G401 (cell line): ENCODE data around the gene KRTAP10-5. TPM values are rescaled to one million over a fixed set of nuclear protein-coding genes. Genes with fewer than 3 reads are reported as not detected.

Experiments used
- DNase-seq: peaks from one replicate; pipeline ENCODE4 v3.0.0-alpha.2; 2015; ENCODE audit warnings: low spot score
- in situ Hi-C: cut with HindIII; loops from 2 replicates; pipeline ENCODE4 v1.10.0; 2016; ENCODE audit warnings: low sequenced_read_pairs, mixed read lengths
- total RNA-seq: library from RNA; depleted of rRNA; stranded (reverse); fragments of >200 nt; shearing (Covaris generic); gene quantifications from 2 replicates; pipeline ENCODE4 v1.2.3, GENCODE V29; 2014; rRNA removed

Gene KRTAP10-5
- total RNA-seq, 1 experiment from 2014 or later = not detected

- in situ Hi-C loops = no loop called here
- no peak for DNase-seq
Measured at GRCh38 chr21:44537930-44538911, 42.2 kb downstream of the KRTAP10-5 start.

GRCh38 chr21:44535963-44536362 lies 44.4 kb downstream of the KRTAP10-5 start:
- DNase-seq = no peak
- in situ Hi-C loops = no loop called here

- in situ Hi-C loops = no loop called here
- DNase-seq = no peak
Measured at GRCh38 chr21:44534688-44535087, 45.7 kb downstream of the KRTAP10-5 start.

- in situ Hi-C loops = no loop called here
- DNase-seq = no peak
Measured at GRCh38 chr21:44533891-44534627, 46.3 kb downstream of the KRTAP10-5 start.

GRCh38 chr21:44533121-44533890 lies 47.1 kb downstream of the KRTAP10-5 start:
- in situ Hi-C loops = no loop called here
- no peak for DNase-seq

- DNase-seq = no peak
- in situ Hi-C loops = no loop called here
Measured at GRCh38 chr21:44532712-44533111, 47.7 kb downstream of the KRTAP10-5 start.

- in situ Hi-C loops = no loop called here
- DNase-seq = no peak
Measured at GRCh38 chr21:44531606-44532564, 48.5 kb downstream of the KRTAP10-5 start.

GRCh38 chr21:44530903-44531605 lies 49.4 kb downstream of the KRTAP10-5 start:
- DNase-seq = no peak
- in situ Hi-C loops = no loop called here

GRCh38 chr21:44530221-44530902 lies 50.0 kb downstream of the KRTAP10-5 start:
- in situ Hi-C loops = no loop called here
- no peak for DNase-seq

- in situ Hi-C loops = no loop called here
- no peak for DNase-seq
Measured at GRCh38 chr21:44529503-44530125, 50.8 kb downstream of the KRTAP10-5 start.

Other genes with a start within 250 kb of the KRTAP10-5 start
- 19.2 and 31.9 TPM in 2 replicates for gene CFAP410, start 241.2 kb downstream of the KRTAP10-5 start, total RNA-seq
- gene TRPM2, start 227.0 kb downstream of the KRTAP10-5 start, total RNA-seq = 0.12 TPM in 1 of 2 replicates, not detected in the other
- 0.55 and 2.3 TPM in 2 replicates for gene LRRC3, start 125.1 kb downstream of the KRTAP10-5 start, total RNA-seq
- gene KRTAP10-1, start 40.4 kb downstream of the KRTAP10-5 start, total RNA-seq = not detected in 2 replicates
- gene KRTAP10-2, start 29.1 kb downstream of the KRTAP10-5 start, total RNA-seq = not detected in 2 replicates
- gene KRTAP10-3, start 21.8 kb downstream of the KRTAP10-5 start, total RNA-seq = not detected in 2 replicates
- gene KRTAP10-4, start 6.9 kb downstream of the KRTAP10-5 start, total RNA-seq = not detected in 2 replicates
- not detected in 2 replicates for gene KRTAP10-6, start 11.9 kb upstream of the KRTAP10-5 start, total RNA-seq
- not detected in 2 replicates for gene KRTAP10-7, start 20.0 kb upstream of the KRTAP10-5 start, total RNA-seq
- gene KRTAP10-8, start 31.5 kb upstream of the KRTAP10-5 start, total RNA-seq = not detected in 2 replicates
- gene KRTAP10-9, start 46.5 kb upstream of the KRTAP10-5 start, total RNA-seq = not detected in 2 replicates
- gene KRTAP10-10, start 56.8 kb upstream of the KRTAP10-5 start, total RNA-seq = not detected in 2 replicates
- gene KRTAP10-11, start 65.8 kb upstream of the KRTAP10-5 start, total RNA-seq = not detected in 2 replicates
- not detected in 2 replicates for gene KRTAP12-4, start 74.1 kb upstream of the KRTAP10-5 start, total RNA-seq
- not detected in 2 replicates for gene KRTAP12-3, start 77.3 kb upstream of the KRTAP10-5 start, total RNA-seq
- not detected in 2 replicates for gene KRTAP12-2, start 86.3 kb upstream of the KRTAP10-5 start, total RNA-seq
- not detected in 2 replicates for gene KRTAP12-1, start 101.6 kb upstream of the KRTAP10-5 start, total RNA-seq
- not detected in 2 replicates for gene KRTAP10-12, start 116.6 kb upstream of the KRTAP10-5 start, total RNA-seq
- not detected in 2 replicates for gene TSPEAR, start 131.0 kb upstream of the KRTAP10-5 start, total RNA-seq
- gene UBE2G2, start 221.2 kb upstream of the KRTAP10-5 start, total RNA-seq = 55.2 and 61.8 TPM in 2 replicates
- 54.2 and 59.0 TPM in 2 replicates for gene SUMO3, start 237.5 kb upstream of the KRTAP10-5 start, total RNA-seq